ENCODE results near the gene GFPT2. TPM values are rescaled to one million over a fixed set of nuclear protein-coding genes. Genes with fewer than 3 reads are reported as not detected.

Gene GFPT2
- total and polyA plus RNA-seq, 4 donors = 10.0 to 29.1 (median 16.1) TPM

DNA sequence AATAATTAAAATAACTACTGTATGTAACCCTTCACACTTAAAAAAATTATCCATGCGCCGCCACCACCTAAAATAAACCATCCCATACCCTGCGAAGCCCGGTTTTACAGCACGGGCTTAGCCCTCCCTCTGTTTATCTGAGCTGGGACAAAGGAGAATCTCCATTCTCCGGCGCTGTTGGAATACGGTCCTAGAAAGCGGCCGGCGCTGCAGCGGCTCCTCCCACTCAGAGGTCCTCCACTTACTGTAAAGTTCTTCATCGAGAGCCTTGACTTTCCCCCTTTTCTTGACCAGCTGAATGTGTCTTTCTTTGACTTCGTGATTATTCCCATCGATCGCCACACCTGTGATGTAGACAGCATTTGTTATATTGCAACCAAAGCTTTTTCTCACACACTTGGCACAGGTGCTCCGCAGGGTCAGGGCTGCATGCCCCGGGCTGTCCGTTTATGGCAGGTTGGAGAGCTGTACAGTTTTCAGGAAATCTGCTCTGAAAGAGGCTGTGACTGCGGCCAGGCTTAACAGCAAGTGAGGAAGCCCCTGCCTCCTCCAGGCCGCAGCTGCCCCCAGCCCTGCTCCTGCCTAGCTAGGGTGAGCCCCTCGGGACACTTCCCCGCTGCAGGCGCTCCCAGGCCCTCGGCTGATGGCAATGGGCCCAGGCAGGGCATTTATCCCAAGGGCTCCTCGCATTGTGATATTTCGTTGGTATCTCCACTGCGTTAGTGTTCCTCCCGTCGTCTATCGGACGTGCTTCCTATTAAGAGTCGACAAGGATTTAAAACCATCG, 16.7 kb downstream of the GFPT2 start:
- Histone ChIP-seq H3K4me1 (ENCODE audit: control insufficient read depth, insufficient read depth, low read length) (peaks cover 7% of the 10 kb centered on the region), H3K27ac (ENCODE audit: low read depth, low read length) (no peak overlapping the region), H3K9me3 (ENCODE audit: control insufficient read depth, insufficient read depth, low read length) (no peaks in the 10 kb centered on the region), H3K36me3 (ENCODE audit: control insufficient read depth, insufficient read depth, low read length) (peaks cover 42% of the 10 kb centered on the region), H3K27me3 (ENCODE audit: control insufficient read depth, insufficient read depth, low read length) (peaks cover 4% of the 10 kb centered on the region), H3K4me3 (ENCODE audit: low read depth, low read length) (no peak overlapping the region)
- WGBS (ENCODE audit: insufficient coverage) = 92% methylated on average over 21 of the region's 34 CpGs
- DNase-seq (ENCODE audit: low read depth in 4 of 6, low spot score in 6 of 6) = no peak

DNA sequence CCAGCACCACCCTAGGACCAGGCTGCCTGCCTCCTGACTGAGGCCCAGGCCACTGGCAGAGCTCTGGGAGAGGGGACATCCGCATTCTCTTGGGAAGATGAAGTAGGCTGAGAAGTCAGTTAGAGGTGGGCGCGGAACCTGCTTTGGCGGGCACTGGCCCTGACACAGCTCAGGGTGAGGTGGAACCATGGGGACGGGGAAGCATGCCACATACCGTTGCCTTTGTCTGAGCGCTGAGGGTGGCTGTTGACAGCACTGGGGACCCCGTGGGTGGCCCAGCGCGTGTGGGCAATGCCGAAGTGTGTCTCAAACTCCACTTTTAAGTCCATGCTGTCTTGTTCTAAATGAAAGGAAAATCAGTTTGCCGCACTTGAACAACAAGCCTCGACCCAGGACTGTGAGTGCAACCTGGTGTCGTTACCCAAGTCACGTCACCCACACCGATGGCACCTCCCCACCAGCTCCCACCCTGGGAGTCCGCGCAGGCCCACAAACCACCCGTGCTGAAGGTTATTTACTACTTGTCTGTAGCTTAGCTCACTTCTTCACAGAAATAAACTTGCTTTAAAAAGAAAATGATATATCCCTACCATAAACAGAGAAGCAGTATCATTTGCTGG, 17.4 kb downstream of the GFPT2 start:
- Histone ChIP-seq H3K4me3 (ENCODE audit: low read depth, low read length) (no peak overlapping the region), H3K4me1 (ENCODE audit: control insufficient read depth, insufficient read depth, low read length) (peaks cover 7% of the 10 kb centered on the region), H3K27ac (ENCODE audit: low read depth, low read length) (no peak overlapping the region), H3K27me3 (ENCODE audit: control insufficient read depth, insufficient read depth, low read length) (peaks cover 4% of the 10 kb centered on the region), H3K9me3 (ENCODE audit: control insufficient read depth, insufficient read depth, low read length) (no peaks in the 10 kb centered on the region), H3K36me3 (ENCODE audit: control insufficient read depth, insufficient read depth, low read length) (peaks cover 42% of the 10 kb centered on the region)
- 91% methylated on average over 13 of the region's 19 CpGs for WGBS (ENCODE audit: insufficient coverage)
- DNase-seq (ENCODE audit: low read depth in 4 of 6, low spot score in 6 of 6) = no peak

DNA sequence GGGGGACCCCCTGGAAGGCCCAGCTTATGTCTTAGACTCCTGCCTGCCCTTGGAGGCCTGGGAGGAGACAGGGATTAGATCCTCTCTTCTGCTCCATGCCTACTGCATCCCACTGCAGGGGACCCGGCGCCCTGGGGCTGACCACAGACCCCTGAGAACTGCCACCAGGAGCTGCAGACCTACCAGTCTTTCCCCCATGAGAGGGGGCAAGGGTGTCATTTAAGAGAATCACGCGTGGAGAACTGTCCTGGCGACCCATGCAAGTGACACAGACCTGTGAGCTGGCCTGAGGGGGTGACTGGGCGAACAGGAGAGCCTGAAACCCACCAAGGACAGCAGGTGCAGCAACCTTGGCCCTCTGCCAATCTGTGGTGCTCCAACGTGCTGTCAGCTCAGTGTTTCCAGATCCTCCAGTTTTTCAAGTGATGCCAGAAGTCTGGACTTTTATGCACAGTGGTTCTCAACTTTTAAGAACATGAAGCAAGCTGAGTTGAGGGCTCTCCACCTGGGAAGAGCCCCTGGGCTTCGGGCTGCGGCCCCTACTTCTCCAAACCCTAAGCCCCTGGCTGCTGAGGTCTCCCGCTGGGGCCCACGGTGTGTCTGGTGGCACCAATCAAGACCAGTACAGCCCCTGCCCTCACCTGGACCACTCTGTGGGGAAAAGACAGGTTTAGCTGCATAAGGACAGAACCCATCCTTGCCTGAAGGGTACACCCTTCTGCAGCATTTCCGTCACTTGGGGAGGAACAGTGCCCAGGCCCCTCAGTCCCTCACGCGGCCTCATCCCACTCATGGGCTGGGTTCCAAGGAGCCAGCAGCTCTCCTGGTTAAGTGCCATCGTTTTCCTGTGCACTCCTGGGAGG, 18.2 kb downstream of the GFPT2 start:
- H3K27me3 ChIP-seq (ENCODE audit: control insufficient read depth, insufficient read depth, low read length) = peaks cover 4% of the 10 kb centered on the region
- 78% methylated on average over 9 of the region's 15 CpGs for WGBS (ENCODE audit: insufficient coverage)
- no peaks in the 10 kb centered on the region for H3K9me3 ChIP-seq (ENCODE audit: control insufficient read depth, insufficient read depth, low read length)
- H3K36me3 ChIP-seq (ENCODE audit: control insufficient read depth, insufficient read depth, low read length) = peaks cover 45% of the 10 kb centered on the region
- H3K27ac ChIP-seq (ENCODE audit: low read depth, low read length) = no peak overlapping the region
- no peak for DNase-seq (ENCODE audit: low read depth in 4 of 6, low spot score in 6 of 6)
- H3K4me3 ChIP-seq (ENCODE audit: low read depth, low read length) = no peak overlapping the region
- H3K4me1 ChIP-seq (ENCODE audit: control insufficient read depth, insufficient read depth, low read length) = peaks cover 7% of the 10 kb centered on the region

DNA sequence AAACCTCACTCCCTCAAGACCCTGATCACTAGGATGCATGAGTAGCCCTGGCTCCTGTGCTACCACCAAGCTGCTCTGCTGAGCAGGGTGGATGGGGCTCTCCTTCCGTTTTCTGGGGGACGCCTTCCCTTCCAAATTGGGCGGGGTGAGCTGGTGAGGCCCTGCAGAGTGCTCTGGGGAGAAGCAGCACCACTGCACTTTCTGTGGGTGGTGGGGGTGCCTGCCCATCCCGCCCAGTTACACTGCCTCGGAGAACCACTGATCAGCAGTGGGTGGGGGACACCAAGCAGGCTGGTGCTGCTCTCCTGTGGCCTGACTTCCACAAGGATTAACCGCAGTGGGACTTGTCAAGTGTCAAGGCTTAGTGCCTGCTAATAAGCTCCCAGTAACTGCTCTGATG, 19.0 kb downstream of the GFPT2 start:
- peaks cover 51% of the 10 kb centered on the region for H3K36me3 ChIP-seq (ENCODE audit: control insufficient read depth, insufficient read depth, low read length)
- no peak overlapping the region for H3K27ac ChIP-seq (ENCODE audit: low read depth, low read length)
- H3K9me3 ChIP-seq (ENCODE audit: control insufficient read depth, insufficient read depth, low read length) = no peaks in the 10 kb centered on the region
- H3K4me3 ChIP-seq (ENCODE audit: low read depth, low read length) = no peak overlapping the region
- H3K4me1 ChIP-seq (ENCODE audit: control insufficient read depth, insufficient read depth, low read length) = peaks cover 7% of the 10 kb centered on the region
- no peak for DNase-seq (ENCODE audit: low read depth in 4 of 6, low spot score in 6 of 6)
- WGBS (ENCODE audit: insufficient coverage) = 98% methylated on average over 4 of the region's 6 CpGs
- peaks cover 2% of the 10 kb centered on the region for H3K27me3 ChIP-seq (ENCODE audit: control insufficient read depth, insufficient read depth, low read length)

DNA sequence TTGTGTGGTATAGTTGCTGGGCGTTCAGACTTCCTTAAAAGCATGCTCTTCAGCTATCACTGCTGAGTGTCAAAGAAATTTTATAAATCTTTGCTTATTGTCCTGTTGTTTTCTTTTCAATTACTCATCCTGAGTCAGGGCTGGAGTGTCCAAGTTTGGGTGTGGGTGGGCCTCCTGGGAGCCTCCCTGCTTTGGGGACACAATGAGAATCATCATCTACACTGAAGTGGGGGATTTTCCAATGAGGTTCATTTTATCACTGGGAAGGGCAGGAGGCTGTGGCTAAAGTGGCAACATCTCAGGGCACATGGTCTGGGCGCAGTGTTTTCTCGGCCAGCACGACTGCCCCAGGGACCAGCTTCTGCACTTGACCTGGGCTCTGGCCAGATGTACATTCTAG, 19.5 kb downstream of the GFPT2 start:
- Histone ChIP-seq H3K36me3 (ENCODE audit: control insufficient read depth, insufficient read depth, low read length) (peaks cover 56% of the 10 kb centered on the region), H3K27ac (ENCODE audit: low read depth, low read length) (no peak overlapping the region)

DNA sequence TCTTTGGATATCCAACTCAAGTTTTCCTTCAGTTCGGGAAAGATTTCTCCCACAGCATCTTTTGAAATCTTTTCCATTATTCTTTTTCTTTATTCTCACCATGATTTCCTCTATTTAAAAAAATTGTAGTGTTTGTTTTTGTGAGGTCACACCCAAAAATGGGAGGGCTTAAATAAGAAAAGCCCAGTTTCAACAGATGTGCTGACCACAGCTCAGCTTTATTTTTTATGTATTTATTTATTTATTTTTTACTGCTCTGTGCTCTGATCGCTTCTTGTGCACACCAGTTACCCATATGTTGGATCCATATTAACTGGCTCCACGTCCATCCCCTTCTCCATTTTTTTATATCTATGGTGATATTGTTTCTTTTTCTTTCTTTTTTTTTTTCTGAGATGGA, 20.3 kb downstream of the GFPT2 start:
- H3K36me3 ChIP-seq (ENCODE audit: control insufficient read depth, insufficient read depth, low read length) = peaks cover 58% of the 10 kb centered on the region
- no CpG with 5 or more reads among the region's 3 CpGs for WGBS (ENCODE audit: insufficient coverage)
- H3K9me3 ChIP-seq (ENCODE audit: control insufficient read depth, insufficient read depth, low read length) = no peaks in the 10 kb centered on the region
- no peak overlapping the region for H3K27ac ChIP-seq (ENCODE audit: low read depth, low read length)
- H3K4me1 ChIP-seq (ENCODE audit: control insufficient read depth, insufficient read depth, low read length) = peaks cover 7% of the 10 kb centered on the region
- no peak for DNase-seq (ENCODE audit: low read depth in 4 of 6, low spot score in 6 of 6)
- H3K4me3 ChIP-seq (ENCODE audit: low read depth, low read length) = no peak overlapping the region
- no peaks in the 10 kb centered on the region for H3K27me3 ChIP-seq (ENCODE audit: control insufficient read depth, insufficient read depth, low read length)

More for the DNA sequence above, 19.5 kb downstream of the GFPT2 start:
- peaks cover under 1% of the 10 kb centered on the region for H3K27me3 ChIP-seq (ENCODE audit: control insufficient read depth, insufficient read depth, low read length)
- 88% methylated on average over 3 of the region's 4 CpGs for WGBS (ENCODE audit: insufficient coverage)
- no peak overlapping the region for H3K4me3 ChIP-seq (ENCODE audit: low read depth, low read length)
- no peak for DNase-seq (ENCODE audit: low read depth in 4 of 6, low spot score in 6 of 6)
- peaks cover 7% of the 10 kb centered on the region for H3K4me1 ChIP-seq (ENCODE audit: control insufficient read depth, insufficient read depth, low read length)
- H3K9me3 ChIP-seq (ENCODE audit: control insufficient read depth, insufficient read depth, low read length) = no peaks in the 10 kb centered on the region

DNA sequence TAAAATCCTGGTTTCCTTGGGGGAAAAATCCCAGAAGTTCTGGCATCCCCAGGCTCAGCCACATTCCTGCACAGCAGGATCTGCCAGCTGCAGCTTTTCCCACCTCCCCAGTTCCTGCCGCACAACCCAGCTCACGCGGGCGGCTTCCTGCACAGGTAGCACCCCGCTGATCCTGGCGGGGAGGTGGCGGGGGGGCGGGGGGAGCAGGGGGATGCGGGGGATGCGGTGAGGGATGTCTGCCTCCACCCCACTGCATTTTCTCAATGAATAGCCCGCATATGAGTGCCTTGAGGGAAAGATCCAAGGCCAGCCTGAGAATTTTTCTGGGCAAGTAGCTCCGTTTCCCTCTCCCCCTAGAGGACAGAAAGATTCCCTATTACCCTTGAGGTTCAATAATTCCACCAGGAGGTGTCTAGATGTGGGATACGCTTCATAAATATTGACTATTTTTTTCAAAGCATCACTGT, 21.1 kb downstream of the GFPT2 start:
- no peak overlapping the region for H3K27ac ChIP-seq (ENCODE audit: low read depth, low read length)
- no peaks in the 10 kb centered on the region for H3K27me3 ChIP-seq (ENCODE audit: control insufficient read depth, insufficient read depth, low read length)
- H3K9me3 ChIP-seq (ENCODE audit: control insufficient read depth, insufficient read depth, low read length) = no peaks in the 10 kb centered on the region
- WGBS (ENCODE audit: insufficient coverage) = no CpG with 5 or more reads among the region's 13 CpGs
- peak in 1 of 6 donors; percentile 12 for DNase-seq (ENCODE audit: low read depth in 4 of 6, low spot score in 6 of 6)
- peaks cover 62% of the 10 kb centered on the region for H3K36me3 ChIP-seq (ENCODE audit: control insufficient read depth, insufficient read depth, low read length)
- peaks cover 7% of the 10 kb centered on the region for H3K4me1 ChIP-seq (ENCODE audit: control insufficient read depth, insufficient read depth, low read length)
- H3K4me3 ChIP-seq (ENCODE audit: low read depth, low read length) = no peak overlapping the region

DNA sequence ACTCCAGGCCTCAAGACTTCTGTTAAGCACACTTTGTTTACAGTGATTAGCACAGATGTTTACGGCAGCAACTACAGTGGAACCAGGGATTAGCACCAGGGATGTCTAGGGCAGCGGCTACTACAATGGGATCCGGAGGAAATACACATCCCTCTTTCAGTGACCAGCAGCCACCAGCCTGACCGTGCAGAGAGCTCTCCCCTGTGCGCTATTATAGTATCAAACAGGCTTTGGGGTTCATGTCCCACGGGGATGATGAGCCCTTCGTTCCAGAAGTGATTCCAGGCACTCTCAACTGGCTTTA, 21.5 kb downstream of the GFPT2 start:
- H3K9me3 ChIP-seq (ENCODE audit: control insufficient read depth, insufficient read depth, low read length) = no peaks in the 10 kb centered on the region
- WGBS (ENCODE audit: insufficient coverage) = 39% methylated on average over 7 of the region's 7 CpGs
- no peak overlapping the region for H3K4me3 ChIP-seq (ENCODE audit: low read depth, low read length)
- H3K4me1 ChIP-seq (ENCODE audit: control insufficient read depth, insufficient read depth, low read length) = peaks cover 7% of the 10 kb centered on the region
- no peak for DNase-seq (ENCODE audit: low read depth in 4 of 6, low spot score in 6 of 6)
- no peak overlapping the region for H3K27ac ChIP-seq (ENCODE audit: low read depth, low read length)
- H3K27me3 ChIP-seq (ENCODE audit: control insufficient read depth, insufficient read depth, low read length) = no peaks in the 10 kb centered on the region
- H3K36me3 ChIP-seq (ENCODE audit: control insufficient read depth, insufficient read depth, low read length) = peaks cover 60% of the 10 kb centered on the region

DNA sequence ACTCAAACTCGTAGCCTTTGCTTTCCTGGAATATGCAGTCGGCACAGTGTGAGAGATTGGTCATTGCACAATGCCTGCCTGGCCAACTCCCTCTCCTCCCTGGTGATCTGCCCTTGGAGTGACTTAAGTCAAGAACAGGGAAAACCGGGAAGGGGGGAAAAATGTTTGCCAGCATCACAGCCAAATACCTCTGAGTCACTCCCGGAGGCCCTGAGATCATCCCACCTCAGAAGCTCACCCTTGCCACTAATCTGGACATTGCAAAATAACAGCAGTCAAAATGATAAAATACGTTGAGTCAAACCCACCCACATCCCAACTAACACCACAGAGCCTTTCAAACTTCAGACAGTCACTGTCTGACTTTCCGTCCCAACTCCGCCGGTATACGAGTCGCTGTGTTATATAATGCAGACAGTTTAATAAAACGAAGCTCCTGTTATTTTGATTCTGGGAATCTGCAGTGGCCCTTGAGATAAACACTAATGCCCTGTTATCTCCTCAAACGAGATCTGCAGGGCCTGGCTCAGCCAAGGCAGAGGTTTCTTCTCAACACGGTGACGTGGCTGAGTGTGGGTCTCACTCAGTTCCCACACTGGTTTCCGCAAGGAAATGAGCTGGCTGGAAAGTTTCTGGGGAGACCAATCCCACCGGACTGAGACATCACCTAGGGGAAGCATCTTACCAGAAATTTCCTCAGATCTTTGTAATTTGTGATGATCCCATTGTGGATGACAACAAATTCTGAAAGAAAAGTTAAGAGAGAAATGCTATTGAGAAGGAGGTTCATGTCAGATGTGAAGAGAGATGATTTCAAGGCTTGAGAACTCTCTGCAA, 22.1 kb downstream of the GFPT2 start:
- DNase-seq (ENCODE audit: low read depth in 4 of 6, low spot score in 6 of 6) = no peak
- Histone ChIP-seq H3K27me3 (ENCODE audit: control insufficient read depth, insufficient read depth, low read length) (no peaks in the 10 kb centered on the region), H3K4me3 (ENCODE audit: low read depth, low read length) (no peak overlapping the region), H3K4me1 (ENCODE audit: control insufficient read depth, insufficient read depth, low read length) (peaks cover 7% of the 10 kb centered on the region), H3K9me3 (ENCODE audit: control insufficient read depth, insufficient read depth, low read length) (no peaks in the 10 kb centered on the region), H3K36me3 (ENCODE audit: control insufficient read depth, insufficient read depth, low read length) (peaks cover 54% of the 10 kb centered on the region), H3K27ac (ENCODE audit: low read depth, low read length) (no peak overlapping the region)
- 85% methylated on average over 9 of the region's 16 CpGs for WGBS (ENCODE audit: insufficient coverage)
